HL-60/S4 treated with retinoic acid at 250 ng/mL for 4 days and 3 days (cell line): Measurements from ENCODE around the gene RORB.

Experiments
- in situ Hi-C: fragments of 300-500 bp; cut with MboI; formaldehyde crosslinking; loops from 2 replicates; pipeline ENCODE4 v1.7.0; 2022; ENCODE audit warnings: low sequenced_read_pairs

RORB gene

DNA sequence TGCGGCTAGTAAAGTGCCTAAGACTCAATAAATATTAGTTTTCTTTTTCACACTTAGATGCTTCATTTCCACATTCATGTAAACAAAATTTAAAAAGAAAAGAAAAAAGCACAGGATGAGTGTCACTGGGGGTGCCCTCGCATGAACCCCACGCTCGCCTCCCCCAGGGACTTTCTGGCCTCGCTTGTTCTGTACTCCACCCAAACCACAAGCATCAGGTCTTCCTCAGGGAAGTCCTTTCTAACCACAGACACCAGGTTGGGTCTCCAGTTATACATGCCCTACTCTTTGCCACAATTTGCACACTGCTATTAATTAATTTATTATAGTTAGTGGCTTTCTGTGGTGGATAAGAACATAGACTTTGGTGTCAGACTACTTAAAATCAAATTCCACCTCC, 92.4 kb downstream of the RORB start:
- in situ Hi-C loops, result no loop called here

GRCh38 chr9:74595286-74595685, 98.2 kb downstream of the RORB start:
- in situ Hi-C loops, result no loop called here

- in situ Hi-C loops, result no loop called here
Observed at GRCh38 chr9:74598874-74599273, 101.7 kb downstream of the RORB start.

- in situ Hi-C loops, result no loop called here
Observed at GRCh38 chr9:74609671-74610405, 112.7 kb downstream of the RORB start.

GRCh38 chr9:74610523-74611061, 113.5 kb downstream of the RORB start:
- in situ Hi-C loops, result no loop called here

DNA sequence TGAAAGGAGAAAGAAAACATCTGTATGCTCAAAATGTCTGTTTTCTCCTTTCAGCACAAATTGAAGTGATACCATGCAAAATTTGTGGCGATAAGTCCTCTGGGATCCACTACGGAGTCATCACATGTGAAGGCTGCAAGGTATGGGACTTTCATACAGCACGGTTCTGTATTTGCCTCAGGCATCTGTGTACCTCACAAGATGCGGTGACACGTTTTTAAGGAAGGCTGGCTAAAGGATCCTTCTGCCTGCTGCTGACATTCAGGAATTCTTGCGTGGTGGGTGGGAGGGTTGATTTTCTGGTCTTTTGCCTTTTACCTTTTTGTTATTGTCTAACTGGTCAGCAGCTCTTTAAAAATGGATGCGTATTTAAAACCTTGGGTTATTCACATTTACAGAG, 133.1 kb downstream of the RORB start:
- in situ Hi-C loops, result no loop called here

DNA sequence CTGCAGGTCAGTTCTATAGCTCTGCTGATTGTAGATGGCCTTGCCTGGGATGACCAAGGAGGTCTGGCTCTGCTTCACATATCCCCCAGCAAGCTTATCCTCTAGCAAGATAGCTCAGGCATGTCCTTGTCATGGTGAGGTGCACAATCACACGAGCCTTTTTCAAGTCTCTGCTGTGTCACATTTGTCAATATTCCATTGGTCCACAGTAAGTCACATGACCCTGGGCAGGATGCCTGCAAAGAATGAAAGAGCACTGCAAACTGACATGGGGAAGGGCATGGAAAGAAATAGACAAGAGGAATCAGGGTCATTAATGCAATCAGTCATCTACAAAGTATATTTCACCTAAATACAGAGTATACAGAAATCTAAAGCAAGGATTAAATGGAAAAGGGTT, 142.0 kb downstream of the RORB start:
- in situ Hi-C loops, result no loop called here

- in situ Hi-C loops, result no loop called here
Observed at GRCh38 chr9:74642376-74642775, 145.2 kb downstream of the RORB start.

DNA sequence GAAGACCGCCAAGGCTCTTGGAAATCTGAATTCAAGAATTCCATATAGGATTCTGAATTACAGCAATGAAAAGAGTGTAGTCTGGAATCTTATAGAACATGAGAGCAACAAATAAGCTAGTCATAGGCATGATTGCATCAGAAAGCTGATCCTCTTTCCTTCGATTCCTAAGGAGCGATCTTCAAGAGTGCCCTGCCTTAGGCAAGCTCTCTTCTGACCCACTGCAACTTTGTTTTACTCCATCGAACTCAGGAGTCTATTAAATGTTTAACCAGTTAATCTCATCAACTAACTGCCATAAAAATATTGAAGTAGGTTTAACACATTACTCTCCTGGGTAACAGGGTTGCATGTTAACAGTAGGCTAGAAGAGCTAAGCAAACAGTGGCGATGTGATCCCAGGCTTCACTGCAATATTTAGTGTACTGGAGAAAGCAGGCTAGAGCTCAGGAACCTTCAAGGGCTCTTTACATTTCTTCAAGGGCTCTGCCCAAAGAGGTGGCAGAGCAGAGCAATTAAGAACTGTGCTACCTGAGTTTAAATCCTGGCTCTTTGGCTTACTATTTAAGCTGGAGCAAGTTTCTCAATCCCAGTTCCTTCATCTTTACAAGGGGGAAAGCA, 146.3 kb downstream of the RORB start:
- in situ Hi-C loops, result no loop called here

DNA sequence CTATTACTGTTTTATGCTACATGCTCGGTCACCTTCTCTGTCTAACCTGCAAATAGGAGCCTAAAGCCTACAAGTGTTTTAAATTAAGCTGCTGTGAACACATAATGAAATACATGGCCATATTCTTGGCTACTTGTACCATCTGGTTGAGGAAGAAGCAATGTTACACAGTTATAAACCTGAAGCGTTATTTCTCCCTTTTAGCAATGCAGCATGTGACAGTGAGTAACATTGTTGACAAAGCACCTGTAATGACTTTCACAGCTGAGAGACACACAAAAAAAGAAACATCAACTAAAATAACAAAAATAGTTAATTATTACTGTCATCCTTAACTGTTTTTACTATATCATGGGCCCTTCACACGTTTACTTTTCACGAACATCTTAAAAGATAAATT, 146.9 kb downstream of the RORB start:
- in situ Hi-C loops, result no loop called here

DNA sequence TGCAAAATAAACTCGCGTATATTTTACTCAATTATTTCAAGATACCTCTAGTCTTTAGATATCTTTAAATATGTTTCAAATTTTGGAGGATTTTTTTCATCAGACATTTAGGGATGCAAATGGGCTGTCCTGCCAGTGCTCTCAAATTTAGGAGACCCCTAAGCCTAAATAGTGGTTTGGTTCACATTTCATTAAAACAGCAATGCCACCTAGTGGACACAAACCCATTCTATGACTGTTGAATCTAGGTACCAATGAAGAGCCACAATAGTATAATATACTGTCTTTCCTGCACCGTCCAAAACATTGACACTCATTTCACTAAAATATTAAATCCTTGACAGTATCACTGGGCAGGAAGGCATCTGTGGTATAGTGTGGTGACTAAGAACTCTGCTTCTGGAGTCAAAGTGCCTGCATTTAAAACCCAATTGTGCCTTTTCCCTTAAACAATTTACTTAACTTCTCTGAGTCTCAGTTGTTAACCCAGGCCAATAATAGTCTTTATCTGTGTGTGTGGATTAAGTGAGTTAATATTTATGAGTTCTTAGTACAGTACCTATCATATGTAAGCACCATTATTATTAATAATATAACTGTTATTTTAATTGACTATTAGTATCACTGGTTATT, 148.0 kb downstream of the RORB start:
- in situ Hi-C loops, result no loop called here

- in situ Hi-C loops, result no loop called here
Observed at GRCh38 chr9:74653410-74654080, 156.4 kb downstream of the RORB start.

DNA sequence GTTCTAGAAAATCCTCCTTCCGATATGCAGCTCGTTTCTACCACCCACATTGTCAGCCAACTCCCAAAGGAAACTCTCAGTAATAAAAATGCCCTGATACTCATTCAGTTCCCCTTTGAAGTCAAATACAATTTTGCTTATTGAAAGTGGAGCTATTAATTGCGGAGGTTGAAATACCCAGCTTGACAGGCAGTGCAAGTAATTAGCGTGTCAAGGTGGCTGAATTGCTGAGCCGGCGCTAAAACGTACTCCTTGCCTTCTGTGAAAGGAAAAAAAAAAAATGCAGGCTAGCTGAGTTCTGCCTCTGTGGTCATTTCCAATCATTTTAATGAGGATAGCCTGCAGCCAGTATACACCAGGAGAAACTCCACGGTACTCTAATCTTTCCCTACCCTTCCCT, 165.5 kb downstream of the RORB start:
- in situ Hi-C loops, result no loop called here

- in situ Hi-C loops, result no loop called here
Observed at GRCh38 chr9:74663439-74663838, 166.3 kb downstream of the RORB start.

DNA sequence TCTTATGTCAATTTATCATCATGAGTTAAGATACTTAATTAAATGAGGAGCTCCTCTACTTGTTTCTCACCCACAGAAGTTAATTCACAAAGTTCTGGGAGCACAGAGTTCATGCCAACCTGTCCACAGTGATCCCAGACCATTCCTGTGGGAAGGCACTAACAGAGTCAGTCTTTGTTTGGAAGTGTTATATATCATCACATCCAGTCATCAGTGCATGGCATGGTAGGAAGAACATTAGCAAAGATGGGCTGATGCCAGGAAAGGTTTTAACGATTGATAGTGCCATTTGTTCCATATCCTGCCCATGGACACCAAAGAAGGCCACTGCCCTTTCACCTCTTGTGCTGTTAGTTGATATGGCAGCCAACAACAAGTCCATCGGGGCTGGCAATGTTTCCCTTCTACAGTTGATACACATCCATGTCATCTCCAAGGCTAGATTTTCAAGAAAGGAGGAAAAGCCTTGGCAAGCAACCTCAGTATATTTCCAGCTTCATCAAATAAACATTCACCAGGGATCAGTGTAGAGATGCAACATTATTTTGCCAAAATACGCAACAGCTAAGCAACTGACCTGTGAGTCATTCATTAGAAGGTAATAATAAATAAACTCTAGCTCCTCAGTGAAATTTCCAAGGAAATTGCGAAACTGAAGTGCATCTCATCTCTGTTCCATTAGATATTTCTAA, 169.6 kb downstream of the RORB start:
- in situ Hi-C loops, result no loop called here

DNA sequence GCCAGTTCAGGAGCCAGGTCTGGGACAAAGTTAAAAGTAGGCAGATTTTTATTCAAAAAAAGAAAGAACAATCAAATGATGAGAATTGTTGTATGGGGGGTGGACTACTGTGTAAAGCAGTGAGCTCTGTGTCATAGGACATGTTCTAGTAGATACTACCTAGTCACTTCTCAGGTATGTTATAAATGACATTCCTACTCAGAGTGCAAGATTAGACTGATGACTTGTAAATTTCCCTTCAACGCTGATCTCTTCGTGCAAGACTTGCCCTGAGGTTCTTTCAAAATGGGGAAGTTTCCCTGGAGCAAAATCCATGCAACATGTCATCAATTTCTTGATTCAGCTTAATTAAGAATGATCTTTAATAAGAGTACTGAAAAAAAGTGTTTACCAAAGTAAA, 175.1 kb downstream of the RORB start:
- in situ Hi-C loops, result no loop called here

- in situ Hi-C loops, result no loop called here
Observed at GRCh38 chr9:74674077-74674476, 176.9 kb downstream of the RORB start.

- in situ Hi-C loops, result no loop called here
Observed at GRCh38 chr9:74681906-74682305, 184.8 kb downstream of the RORB start.

GRCh38 chr9:74683322-74683721, 186.2 kb downstream of the RORB start:
- in situ Hi-C loops, result no loop called here

DNA sequence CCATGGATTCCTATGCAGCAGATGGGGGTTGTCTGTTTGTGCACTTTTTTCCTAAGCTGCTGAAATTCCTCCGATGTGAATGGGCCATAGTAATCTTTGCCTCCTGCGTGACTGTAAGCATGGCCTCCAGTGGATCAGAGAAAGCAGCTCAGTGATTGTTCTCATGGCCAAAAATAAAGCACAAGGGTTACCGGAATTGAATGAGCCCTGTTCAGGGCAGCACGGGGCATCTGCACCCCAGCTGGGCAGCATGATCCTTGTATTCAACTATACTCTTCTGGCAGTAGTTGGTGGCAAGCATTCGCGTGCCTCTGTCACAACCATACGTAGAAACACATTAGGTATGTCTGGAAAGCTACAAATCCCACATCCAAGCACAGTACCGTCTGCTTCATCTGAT, 193.9 kb downstream of the RORB start:
- in situ Hi-C loops, result no loop called here

- in situ Hi-C loops, result no loop called here
Observed at GRCh38 chr9:74696520-74696919, 199.4 kb downstream of the RORB start.
